Coronary artery (tissue), 2 donors: ENCODE measurements around the gene NCOA1.
"Not testable (repeated sequence)": the region's sequence is repeated elsewhere in the genome, so short reads cannot be mapped to it uniquely, and the experiment has no call there.

Source experiments
- DNase-seq: peaks from one replicate; pipeline ENCODE4 v3.0.0-alpha.2; 2017; ENCODE audit warnings: low spot score
- H3K27ac ChIP-seq, 2 donors: fragments of 200-600 bp; sonication (generic); one replicate each; pipeline ENCODE4 v1.5.1; 2016 to 2019
- H3K4me3 ChIP-seq: fragments of 200-600 bp; sonication (generic); 2 replicates; pipeline ENCODE4 v1.5.1; 2016; ENCODE audit warnings: mild to moderate bottlenecking, moderate library complexity
- TF ChIP-seq, protein P1 (sequence below): fragments of 200-600 bp; sonication (generic); IDR thresholded peaks from one replicate; pipeline ENCODE4 v1.5.1; 2019; ENCODE audit warnings: antibody characterized with exemption

Gene NCOA1

DNA sequence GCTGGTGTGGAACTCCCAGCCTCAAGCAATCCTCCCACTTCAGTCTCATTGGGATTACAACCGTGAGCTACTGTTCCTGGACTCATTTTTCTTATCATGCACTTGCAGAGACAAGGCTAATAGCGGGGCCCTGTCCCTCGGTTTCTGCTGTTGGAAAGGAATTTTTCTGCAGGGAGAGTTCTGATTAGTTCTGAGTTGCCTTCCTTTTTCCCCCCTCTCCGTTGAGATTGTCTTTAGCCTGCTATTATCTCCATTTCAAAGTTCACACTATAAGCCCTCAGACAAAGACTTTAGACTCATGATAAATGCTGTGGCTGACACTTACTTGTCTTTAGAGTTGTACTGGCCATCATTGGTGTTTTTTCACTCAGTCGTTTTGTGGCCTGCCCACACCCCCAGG, 97.2 kb downstream of the NCOA1 start:
- TF ChIP-seq, protein P1, sequence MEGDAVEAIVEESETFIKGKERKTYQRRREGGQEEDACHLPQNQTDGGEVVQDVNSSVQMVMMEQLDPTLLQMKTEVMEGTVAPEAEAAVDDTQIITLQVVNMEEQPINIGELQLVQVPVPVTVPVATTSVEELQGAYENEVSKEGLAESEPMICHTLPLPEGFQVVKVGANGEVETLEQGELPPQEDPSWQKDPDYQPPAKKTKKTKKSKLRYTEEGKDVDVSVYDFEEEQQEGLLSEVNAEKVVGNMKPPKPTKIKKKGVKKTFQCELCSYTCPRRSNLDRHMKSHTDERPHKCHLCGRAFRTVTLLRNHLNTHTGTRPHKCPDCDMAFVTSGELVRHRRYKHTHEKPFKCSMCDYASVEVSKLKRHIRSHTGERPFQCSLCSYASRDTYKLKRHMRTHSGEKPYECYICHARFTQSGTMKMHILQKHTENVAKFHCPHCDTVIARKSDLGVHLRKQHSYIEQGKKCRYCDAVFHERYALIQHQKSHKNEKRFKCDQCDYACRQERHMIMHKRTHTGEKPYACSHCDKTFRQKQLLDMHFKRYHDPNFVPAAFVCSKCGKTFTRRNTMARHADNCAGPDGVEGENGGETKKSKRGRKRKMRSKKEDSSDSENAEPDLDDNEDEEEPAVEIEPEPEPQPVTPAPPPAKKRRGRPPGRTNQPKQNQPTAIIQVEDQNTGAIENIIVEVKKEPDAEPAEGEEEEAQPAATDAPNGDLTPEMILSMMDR, result no peak
- H3K27ac ChIP-seq, result no peak overlapping the region
- no peak for DNase-seq

DNA sequence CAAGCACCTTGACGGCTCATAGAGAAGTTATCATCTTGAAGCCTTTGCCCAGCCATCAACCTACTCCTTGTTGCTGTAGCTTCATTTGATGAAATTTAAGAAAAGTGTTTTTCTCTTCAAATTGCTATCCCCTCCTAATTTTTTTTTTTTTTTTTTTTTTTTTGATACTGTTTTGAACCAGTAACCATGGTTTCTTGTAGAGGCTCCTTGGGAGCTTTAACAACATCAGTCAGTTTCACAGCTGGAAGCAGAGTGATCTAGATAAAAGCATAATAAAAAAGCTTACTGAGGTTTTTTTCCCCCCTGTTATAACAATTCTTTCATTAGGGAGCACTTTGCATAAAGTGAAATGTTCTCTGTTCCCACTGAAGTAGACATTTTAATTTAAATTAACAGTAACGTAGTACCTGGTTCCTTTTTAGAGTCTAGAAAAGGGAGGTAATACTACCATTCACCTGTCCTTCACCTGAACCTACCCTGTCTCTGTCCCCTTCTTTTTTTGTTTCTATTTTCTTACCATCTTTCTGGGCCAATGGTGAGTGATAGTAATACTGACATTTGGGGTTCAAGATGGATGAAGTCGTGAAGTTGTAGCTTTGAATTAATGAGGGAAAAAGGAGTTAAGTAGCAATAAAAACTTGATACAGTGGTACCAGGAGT, 101.5 kb downstream of the NCOA1 start:
- DNase-seq, result no peak
- Histone ChIP-seq H3K27ac (no peak overlapping the region), H3K4me3 (no peak overlapping the region)
- TF ChIP-seq, protein P1, result no peak

More for the DNA sequence above, 97.2 kb downstream of the NCOA1 start:
- no peak overlapping the region for H3K4me3 ChIP-seq

DNA sequence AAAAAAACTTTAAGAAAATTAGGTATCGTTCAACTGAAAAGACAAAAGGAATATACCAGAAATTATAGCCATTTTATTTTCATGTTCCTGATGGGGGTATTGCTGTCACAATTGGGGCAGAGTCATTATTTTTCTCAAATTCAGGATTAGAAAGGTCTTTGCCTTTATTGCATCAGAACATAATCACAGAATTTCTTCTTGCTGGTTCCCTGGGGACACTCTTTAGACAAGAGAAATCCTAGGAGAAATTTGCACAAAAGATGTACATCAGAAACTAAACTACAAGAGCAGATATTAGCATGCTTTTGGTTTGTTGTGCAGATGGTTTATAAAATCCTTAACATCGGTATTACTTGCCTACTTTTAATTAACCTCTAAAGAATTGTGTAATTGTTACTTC, 103.2 kb downstream of the NCOA1 start:
- Histone ChIP-seq H3K4me3 (no peak overlapping the region), H3K27ac (no peak overlapping the region)
- DNase-seq, result no peak
- TF ChIP-seq, protein P1, result no peak

DNA sequence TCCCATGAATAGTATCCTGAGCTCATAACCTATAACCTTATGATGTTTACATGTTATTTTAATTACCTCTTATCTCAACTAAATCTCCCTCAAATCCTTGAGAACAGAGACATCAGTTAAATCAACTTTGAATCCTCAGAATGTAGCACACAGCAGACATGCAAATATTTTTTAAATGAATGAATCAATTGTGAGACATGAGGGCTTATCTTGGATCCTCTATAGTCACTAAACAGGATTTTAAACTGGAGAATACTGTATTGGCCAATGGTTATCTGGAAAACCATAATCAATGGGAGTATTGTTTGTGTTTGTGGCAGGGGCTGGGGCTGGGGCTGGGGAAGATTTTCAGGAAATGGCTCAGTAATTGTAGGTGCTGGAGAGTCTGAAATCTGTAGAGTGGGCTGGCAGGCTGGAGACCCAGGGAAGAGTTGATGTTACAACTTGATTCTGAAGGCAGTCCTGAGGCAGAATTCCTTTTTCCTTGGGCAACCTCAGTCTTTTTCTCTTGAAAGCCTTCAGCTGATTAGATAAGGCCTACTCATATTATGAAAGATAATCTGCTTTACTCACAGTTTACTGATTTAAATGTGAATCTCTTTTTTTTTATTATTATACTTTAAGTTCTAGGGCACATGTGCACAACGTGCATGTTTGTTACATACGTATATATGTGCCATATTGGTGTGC, 106.3 kb downstream of the NCOA1 start:
- Histone ChIP-seq H3K4me3 (no peak overlapping the region), H3K27ac (no peak overlapping the region)
- no peak for DNase-seq
- TF ChIP-seq, protein P1, result no peak

DNA sequence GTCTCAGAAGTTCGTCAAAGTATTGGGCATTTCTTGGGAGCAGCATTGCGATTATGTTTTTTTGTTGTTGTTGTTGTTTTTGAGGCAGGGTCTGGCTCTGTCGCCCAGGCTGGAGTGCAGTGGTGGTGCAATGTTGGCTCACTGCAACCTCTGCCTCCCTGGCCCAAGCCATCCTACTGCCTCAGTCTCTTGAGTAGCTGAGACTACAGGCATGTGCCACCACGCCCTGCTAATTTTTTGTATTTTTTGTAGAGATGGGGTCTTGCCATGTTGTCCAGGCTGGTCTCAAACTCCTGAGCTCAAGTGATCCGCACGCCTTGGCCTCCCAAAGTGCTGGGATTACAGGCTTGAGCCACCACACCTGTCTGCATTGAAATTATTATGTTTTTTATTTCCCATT, 109.1 kb downstream of the NCOA1 start:
- not testable (repeated sequence) for DNase-seq, H3K27ac ChIP-seq, H3K4me3 ChIP-seq

DNA sequence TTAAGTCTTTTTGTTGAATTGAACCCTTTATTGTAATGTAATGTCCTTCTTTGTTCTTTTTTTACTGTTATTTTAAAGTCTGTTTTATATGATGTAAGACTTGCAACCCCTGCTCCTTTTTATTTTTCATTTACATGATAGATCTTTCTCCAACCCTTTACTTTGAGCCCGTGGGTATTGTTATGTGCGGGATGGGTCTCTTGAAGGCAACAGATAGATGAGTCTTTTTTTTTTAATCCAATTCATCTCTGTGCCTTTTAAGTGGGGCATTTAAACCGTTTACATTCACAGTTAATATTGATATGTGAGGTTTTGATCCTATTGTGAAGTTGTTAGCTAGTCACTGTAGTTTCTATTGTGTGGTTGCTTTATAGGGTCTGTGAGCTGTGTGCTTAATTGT, 120.6 kb downstream of the NCOA1 start:
- no peak for DNase-seq
- no peak overlapping the region for H3K4me3 ChIP-seq
- no peak overlapping the region for H3K27ac ChIP-seq
- TF ChIP-seq, protein P1, result no peak

DNA sequence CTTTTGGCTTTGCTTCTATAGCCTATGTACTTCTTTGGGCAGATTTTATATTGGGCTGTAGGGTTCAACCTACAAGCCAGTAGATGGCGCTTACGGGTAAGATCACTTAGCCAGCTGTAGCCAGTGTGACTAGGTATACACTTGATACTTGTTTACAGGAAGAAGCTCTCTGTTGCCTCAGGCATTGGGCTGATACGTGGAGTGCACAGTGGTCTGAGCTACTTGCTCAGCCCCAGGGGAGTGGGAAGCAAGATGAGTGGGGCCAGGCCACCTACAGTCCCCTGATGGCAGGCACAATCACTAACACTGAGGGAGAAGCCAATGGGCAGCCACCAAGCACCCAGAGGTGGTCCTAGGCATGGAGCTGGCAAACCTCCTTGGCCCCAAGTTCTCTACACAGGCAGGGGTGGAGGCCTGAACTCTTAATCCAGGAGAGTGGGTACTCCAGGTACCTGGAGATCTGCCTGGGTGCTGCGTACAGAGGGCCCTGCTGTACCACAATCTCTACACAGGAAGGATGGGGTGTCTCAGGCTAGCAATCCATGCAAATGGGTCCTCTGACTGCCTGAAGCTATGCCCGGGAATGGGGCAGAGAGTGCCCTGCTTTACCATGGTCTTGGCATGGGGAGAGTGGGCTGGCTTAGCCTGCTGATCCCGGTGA, 122.2 kb downstream of the NCOA1 start:
- Histone ChIP-seq H3K27ac (no peak overlapping the region), H3K4me3 (no peak overlapping the region)
- no peak for DNase-seq
- TF ChIP-seq, protein P1, result no peak
